Measurements from ENCODE around the gene ZG16.
"Not testable (repeated sequence)": the region's sequence is repeated elsewhere in the genome, so short reads cannot be mapped to it uniquely, and the experiment has no call there.

DNA sequence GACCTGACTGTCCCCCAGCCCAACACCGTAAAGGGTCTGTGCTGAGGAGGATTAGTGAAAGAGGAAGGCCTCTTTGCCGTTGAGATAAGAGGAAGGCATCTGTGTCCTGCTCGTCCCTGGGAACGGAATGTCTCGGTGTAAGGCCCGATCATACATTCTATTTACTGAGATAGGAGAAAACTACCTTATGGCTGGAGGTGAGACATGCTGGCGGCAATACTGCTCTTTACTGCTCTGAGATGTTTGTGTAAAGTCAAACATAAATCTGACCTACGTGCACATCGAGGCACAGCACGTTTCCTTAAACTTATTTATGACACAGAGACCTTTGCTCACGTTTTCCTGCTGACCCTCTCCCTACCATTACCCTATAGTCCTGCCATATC lies 37.4 kb upstream of the ZG16 start:
- TF ChIP-seq, protein P1, sequence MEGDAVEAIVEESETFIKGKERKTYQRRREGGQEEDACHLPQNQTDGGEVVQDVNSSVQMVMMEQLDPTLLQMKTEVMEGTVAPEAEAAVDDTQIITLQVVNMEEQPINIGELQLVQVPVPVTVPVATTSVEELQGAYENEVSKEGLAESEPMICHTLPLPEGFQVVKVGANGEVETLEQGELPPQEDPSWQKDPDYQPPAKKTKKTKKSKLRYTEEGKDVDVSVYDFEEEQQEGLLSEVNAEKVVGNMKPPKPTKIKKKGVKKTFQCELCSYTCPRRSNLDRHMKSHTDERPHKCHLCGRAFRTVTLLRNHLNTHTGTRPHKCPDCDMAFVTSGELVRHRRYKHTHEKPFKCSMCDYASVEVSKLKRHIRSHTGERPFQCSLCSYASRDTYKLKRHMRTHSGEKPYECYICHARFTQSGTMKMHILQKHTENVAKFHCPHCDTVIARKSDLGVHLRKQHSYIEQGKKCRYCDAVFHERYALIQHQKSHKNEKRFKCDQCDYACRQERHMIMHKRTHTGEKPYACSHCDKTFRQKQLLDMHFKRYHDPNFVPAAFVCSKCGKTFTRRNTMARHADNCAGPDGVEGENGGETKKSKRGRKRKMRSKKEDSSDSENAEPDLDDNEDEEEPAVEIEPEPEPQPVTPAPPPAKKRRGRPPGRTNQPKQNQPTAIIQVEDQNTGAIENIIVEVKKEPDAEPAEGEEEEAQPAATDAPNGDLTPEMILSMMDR (IDR thresholded peaks at IDR 0.05), result not testable (repeated sequence)
- not testable (repeated sequence) for TF ChIP-seq POLR2A (IDR thresholded peaks at IDR 0.05)

All from right lobe of liver (tissue), 4 donors.